Hypothalamus (tissue), 51 donors: ENCODE measurements around the gene SPAG17.

ENCODE experiments used
- DNase-seq, 51 donors: peaks; one replicate each; lab custom pipeline; 2025; lab: John Stamatoyannopoulos, UW

SPAG17 gene

GRCh38 chr1:118082984-118083383, 102.0 kb downstream of the SPAG17 start:
- DNase-seq = no peak

GRCh38 chr1:118081387-118081786, 103.6 kb downstream of the SPAG17 start:
- DNase-seq = no peak

GRCh38 chr1:118077331-118078045, 107.5 kb downstream of the SPAG17 start:
- no peak for DNase-seq

- no peak for DNase-seq
Measured at GRCh38 chr1:118075116-118075515, 109.9 kb downstream of the SPAG17 start.

GRCh38 chr1:118073648-118074435, 111.2 kb downstream of the SPAG17 start:
- DNase-seq = no peak

GRCh38 chr1:118049981-118050380, 135.0 kb downstream of the SPAG17 start:
- no peak for DNase-seq

- no peak for DNase-seq
Measured at GRCh38 chr1:118047650-118048224, 137.3 kb downstream of the SPAG17 start.

GRCh38 chr1:118047006-118047649, 137.9 kb downstream of the SPAG17 start:
- DNase-seq = no peak

- no peak for DNase-seq
Measured at GRCh38 chr1:118043624-118044023, 141.4 kb downstream of the SPAG17 start.

GRCh38 chr1:118042501-118042900, 142.5 kb downstream of the SPAG17 start:
- DNase-seq = no peak

- no peak for DNase-seq
Measured at GRCh38 chr1:118039170-118039569, 145.9 kb downstream of the SPAG17 start.

- no peak for DNase-seq
Measured at GRCh38 chr1:118032883-118033282, 152.1 kb downstream of the SPAG17 start.

GRCh38 chr1:118028267-118028666, 156.8 kb downstream of the SPAG17 start:
- no peak for DNase-seq

GRCh38 chr1:118023199-118023598, 161.8 kb downstream of the SPAG17 start:
- DNase-seq = no peak

- no peak for DNase-seq
Measured at GRCh38 chr1:118021668-118022067, 163.4 kb downstream of the SPAG17 start.

GRCh38 chr1:118018060-118018459, 167.0 kb downstream of the SPAG17 start:
- DNase-seq = no peak

GRCh38 chr1:118013938-118014337, 171.1 kb downstream of the SPAG17 start:
- no peak for DNase-seq

- DNase-seq = no peak
Measured at GRCh38 chr1:118013336-118013735, 171.7 kb downstream of the SPAG17 start.

GRCh38 chr1:118012515-118013124, 172.4 kb downstream of the SPAG17 start:
- no peak for DNase-seq

GRCh38 chr1:118008011-118008410, 177.0 kb downstream of the SPAG17 start:
- DNase-seq = no peak

GRCh38 chr1:118007391-118007790, 177.6 kb downstream of the SPAG17 start:
- no peak for DNase-seq
